SK-N-SH treated with all-trans-retinoic acid at 6 μM for 48 hours (cell line): ENCODE data around the gene SH3PXD2A.

Source experiments
- BACH2 ChIP-seq: fragments of 250-450 bp; sonication (Bioruptor Pico); IDR thresholded peaks from 2 replicates; pipeline ENCODE4 v1.9.0; 2021; ENCODE audit warnings: mild to moderate bottlenecking, borderline replicate concordance
- ESRRG ChIP-seq: fragments of 250-450 bp; sonication (Bioruptor Pico); IDR thresholded peaks from 2 replicates; pipeline ENCODE4 v1.6.1; 2021; ENCODE audit warnings: mild to moderate bottlenecking
- OSR1 ChIP-seq: fragments of 250-450 bp; sonication (Bioruptor Pico); IDR thresholded peaks from 2 replicates; pipeline ENCODE4 v1.8.0; 2022; ENCODE audit warnings: moderate library complexity, mild to moderate bottlenecking, inconsistent platforms
- RARB ChIP-seq: fragments of 250-450 bp; sonication (Bioruptor Pico); IDR thresholded peaks from 2 replicates; pipeline ENCODE4 v1.8.0; 2021; ENCODE audit warnings: mild to moderate bottlenecking, moderate library complexity
- TOX ChIP-seq: fragments of 250-450 bp; sonication (Bioruptor Pico); IDR thresholded peaks from 2 replicates; pipeline ENCODE4 v1.8.0; 2021; ENCODE audit warnings: mild to moderate bottlenecking, moderate library complexity, borderline replicate concordance
- ZFP3 ChIP-seq: fragments of 250-450 bp; sonication (Bioruptor Pico); IDR thresholded peaks from 2 replicates; pipeline ENCODE4 v1.5.0; 2020; ENCODE audit warnings: mild to moderate bottlenecking, moderate library complexity
- ZNF565 ChIP-seq: fragments of 450-650 bp; formaldehyde crosslinking; conservative IDR thresholded peaks from 2 replicates; pipeline ENCODE4 v1.5.0; 2020; ENCODE audit warnings: low read depth, mild to moderate bottlenecking, moderate library complexity
- ZNF70 ChIP-seq: fragments of 450-650 bp; formaldehyde crosslinking; IDR thresholded peaks from 2 replicates; pipeline ENCODE4 v1.5.0; 2020; ENCODE audit warnings: mild to moderate bottlenecking, moderate library complexity
- TF ChIP-seq, protein P1 (sequence below): fragments of 250-450 bp; sonication (Bioruptor Pico); IDR thresholded peaks from 2 replicates; pipeline ENCODE4 v1.8.0; 2021; ENCODE audit warnings: low read depth, mild to moderate bottlenecking, moderate library complexity, borderline replicate concordance
- TF ChIP-seq, protein P2 (sequence below): fragments of 250-450 bp; sonication (Bioruptor Pico); IDR thresholded peaks from 2 replicates; pipeline ENCODE4 v1.5.0; 2020; ENCODE audit warnings: mild to moderate bottlenecking, moderate library complexity
- TF ChIP-seq, protein P3 (sequence below): fragments of 250-450 bp; sonication (Bioruptor Pico); IDR thresholded peaks from 2 replicates; pipeline ENCODE4 v1.5.1; 2020; ENCODE audit warnings: low read depth, mild to moderate bottlenecking, moderate library complexity
- TF ChIP-seq, protein P4 (sequence below): fragments of 250-450 bp; sonication (Bioruptor Pico); IDR thresholded peaks from 2 replicates; pipeline ENCODE4 v1.5.1; 2021; ENCODE audit warnings: mild to moderate bottlenecking, moderate library complexity
- TF ChIP-seq, protein P5 (sequence below): fragments of 250-450 bp; sonication (Bioruptor Pico); IDR thresholded peaks from 2 replicates; pipeline ENCODE4 v1.8.0; 2020; ENCODE audit warnings: mild to moderate bottlenecking, moderate library complexity, borderline replicate concordance

DNA sequence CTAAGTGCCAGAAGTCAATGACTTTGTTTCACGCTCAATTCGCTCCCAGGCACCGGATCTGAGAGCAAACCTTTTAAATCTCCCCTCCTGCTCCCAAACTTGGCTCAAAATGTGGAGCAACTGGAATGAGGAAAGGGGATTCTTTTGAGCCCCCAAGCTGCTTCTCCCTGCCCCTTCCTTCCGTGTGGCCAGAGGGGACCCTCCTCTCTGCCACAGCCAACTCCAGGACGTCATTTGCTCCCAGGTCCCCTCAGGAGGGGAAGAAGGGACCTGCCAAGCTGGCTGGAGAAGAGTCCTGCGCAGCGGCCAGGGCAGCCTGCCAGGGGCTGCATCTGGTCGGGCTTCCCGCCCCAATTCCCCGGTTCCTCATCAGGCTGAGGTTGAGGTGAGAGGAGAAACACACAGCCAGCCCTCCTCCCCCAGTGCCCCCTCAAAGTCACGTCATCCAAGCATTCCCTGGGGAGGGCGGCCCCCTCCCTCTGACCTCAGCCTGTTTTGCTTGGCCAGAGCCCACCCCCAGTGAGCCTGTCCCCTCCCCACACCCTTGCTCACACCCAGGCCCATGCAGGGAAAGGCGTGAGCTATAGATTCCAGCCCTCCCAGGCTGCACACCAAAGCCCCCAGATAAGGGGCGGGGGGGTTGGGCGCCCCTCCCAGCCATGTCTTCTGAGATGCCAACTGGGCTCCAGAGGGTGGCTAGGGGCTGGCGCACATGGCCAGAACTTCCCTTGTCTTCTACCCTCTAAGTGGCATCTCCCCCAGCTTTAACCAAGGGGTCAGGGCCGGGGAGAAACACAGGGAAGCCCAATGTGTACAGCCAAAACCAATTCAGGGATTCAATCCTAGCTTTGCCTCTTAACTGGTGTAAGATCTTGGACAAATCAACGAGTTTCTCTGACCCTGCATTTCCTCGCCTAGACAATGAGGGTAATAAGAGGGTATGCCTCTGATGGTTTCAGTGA, 35.0 kb downstream of the SH3PXD2A start:
- no peak for TF ChIP-seq ZNF565 (CRISPR knock-in tag)
- TF ChIP-seq, protein P1, sequence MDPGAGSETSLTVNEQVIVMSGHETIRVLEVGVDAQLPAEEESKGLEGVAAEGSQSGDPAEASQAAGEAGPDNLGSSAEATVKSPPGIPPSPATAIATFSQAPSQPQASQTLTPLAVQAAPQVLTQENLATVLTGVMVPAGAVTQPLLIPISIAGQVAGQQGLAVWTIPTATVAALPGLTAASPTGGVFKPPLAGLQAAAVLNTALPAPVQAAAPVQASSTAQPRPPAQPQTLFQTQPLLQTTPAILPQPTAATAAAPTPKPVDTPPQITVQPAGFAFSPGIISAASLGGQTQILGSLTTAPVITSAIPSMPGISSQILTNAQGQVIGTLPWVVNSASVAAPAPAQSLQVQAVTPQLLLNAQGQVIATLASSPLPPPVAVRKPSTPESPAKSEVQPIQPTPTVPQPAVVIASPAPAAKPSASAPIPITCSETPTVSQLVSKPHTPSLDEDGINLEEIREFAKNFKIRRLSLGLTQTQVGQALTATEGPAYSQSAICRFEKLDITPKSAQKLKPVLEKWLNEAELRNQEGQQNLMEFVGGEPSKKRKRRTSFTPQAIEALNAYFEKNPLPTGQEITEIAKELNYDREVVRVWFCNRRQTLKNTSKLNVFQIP (CRISPR knock-in tag): no peak
- TF ChIP-seq, protein P2, sequence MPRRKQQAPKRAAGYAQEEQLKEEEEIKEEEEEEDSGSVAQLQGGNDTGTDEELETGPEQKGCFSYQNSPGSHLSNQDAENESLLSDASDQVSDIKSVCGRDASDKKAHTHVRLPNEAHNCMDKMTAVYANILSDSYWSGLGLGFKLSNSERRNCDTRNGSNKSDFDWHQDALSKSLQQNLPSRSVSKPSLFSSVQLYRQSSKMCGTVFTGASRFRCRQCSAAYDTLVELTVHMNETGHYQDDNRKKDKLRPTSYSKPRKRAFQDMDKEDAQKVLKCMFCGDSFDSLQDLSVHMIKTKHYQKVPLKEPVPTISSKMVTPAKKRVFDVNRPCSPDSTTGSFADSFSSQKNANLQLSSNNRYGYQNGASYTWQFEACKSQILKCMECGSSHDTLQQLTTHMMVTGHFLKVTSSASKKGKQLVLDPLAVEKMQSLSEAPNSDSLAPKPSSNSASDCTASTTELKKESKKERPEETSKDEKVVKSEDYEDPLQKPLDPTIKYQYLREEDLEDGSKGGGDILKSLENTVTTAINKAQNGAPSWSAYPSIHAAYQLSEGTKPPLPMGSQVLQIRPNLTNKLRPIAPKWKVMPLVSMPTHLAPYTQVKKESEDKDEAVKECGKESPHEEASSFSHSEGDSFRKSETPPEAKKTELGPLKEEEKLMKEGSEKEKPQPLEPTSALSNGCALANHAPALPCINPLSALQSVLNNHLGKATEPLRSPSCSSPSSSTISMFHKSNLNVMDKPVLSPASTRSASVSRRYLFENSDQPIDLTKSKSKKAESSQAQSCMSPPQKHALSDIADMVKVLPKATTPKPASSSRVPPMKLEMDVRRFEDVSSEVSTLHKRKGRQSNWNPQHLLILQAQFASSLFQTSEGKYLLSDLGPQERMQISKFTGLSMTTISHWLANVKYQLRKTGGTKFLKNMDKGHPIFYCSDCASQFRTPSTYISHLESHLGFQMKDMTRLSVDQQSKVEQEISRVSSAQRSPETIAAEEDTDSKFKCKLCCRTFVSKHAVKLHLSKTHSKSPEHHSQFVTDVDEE: 0 out of 2 replicates have a peak, but pooled peaks have one; percentile 20
- TF ChIP-seq, protein P3, sequence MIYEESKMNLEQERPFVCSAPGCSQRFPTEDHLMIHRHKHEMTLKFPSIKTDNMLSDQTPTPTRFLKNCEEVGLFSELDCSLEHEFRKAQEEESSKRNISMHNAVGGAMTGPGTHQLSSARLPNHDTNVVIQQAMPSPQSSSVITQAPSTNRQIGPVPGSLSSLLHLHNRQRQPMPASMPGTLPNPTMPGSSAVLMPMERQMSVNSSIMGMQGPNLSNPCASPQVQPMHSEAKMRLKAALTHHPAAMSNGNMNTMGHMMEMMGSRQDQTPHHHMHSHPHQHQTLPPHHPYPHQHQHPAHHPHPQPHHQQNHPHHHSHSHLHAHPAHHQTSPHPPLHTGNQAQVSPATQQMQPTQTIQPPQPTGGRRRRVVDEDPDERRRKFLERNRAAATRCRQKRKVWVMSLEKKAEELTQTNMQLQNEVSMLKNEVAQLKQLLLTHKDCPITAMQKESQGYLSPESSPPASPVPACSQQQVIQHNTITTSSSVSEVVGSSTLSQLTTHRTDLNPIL (CRISPR knock-in tag): no peak
- TF ChIP-seq, protein P4, sequence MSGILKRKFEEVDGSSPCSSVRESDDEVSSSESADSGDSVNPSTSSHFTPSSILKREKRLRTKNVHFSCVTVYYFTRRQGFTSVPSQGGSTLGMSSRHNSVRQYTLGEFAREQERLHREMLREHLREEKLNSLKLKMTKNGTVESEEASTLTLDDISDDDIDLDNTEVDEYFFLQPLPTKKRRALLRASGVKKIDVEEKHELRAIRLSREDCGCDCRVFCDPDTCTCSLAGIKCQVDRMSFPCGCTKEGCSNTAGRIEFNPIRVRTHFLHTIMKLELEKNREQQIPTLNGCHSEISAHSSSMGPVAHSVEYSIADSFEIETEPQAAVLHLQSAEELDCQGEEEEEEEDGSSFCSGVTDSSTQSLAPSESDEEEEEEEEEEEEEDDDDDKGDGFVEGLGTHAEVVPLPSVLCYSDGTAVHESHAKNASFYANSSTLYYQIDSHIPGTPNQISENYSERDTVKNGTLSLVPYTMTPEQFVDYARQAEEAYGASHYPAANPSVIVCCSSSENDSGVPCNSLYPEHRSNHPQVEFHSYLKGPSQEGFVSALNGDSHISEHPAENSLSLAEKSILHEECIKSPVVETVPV (CRISPR knock-in tag): no peak
- no peak for TF ChIP-seq ESRRG (CRISPR knock-in tag)
- no peak for TF ChIP-seq BACH2
- TF ChIP-seq, protein P5, sequence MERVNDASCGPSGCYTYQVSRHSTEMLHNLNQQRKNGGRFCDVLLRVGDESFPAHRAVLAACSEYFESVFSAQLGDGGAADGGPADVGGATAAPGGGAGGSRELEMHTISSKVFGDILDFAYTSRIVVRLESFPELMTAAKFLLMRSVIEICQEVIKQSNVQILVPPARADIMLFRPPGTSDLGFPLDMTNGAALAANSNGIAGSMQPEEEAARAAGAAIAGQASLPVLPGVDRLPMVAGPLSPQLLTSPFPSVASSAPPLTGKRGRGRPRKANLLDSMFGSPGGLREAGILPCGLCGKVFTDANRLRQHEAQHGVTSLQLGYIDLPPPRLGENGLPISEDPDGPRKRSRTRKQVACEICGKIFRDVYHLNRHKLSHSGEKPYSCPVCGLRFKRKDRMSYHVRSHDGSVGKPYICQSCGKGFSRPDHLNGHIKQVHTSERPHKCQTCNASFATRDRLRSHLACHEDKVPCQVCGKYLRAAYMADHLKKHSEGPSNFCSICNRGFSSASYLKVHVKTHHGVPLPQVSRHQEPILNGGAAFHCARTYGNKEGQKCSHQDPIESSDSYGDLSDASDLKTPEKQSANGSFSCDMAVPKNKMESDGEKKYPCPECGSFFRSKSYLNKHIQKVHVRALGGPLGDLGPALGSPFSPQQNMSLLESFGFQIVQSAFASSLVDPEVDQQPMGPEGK (CRISPR knock-in tag): peak; percentile 53; the same call in 1 of the 2 replicates
- no peak for TF ChIP-seq ZFP3
- TF ChIP-seq RARB: no peak
- TF ChIP-seq TOX: no peak
- TF ChIP-seq ZNF70 (CRISPR knock-in tag): no peak
- TF ChIP-seq OSR1 (CRISPR knock-in tag): no peak
